Trophoblast cell (in vitro differentiated cells and primary cell): Measurements from ENCODE around the gene TRMT1.

Experiments used
- DNase-seq, 2 donors: peaks; one replicate each; pipeline ENCODE4 v3.0.0-alpha.2; 2016
- H2AFZ ChIP-seq: 2 replicates; pipeline ENCODE4 v1.6.1; 2013; ENCODE audit warnings: low read length, moderate library complexity, mild to moderate bottlenecking; ENCODE audit not compliant: insufficient read depth, poor library complexity
- H2AK5ac ChIP-seq: 2 replicates; pipeline ENCODE4 v1.6.1; 2013; ENCODE audit warnings: mild to moderate bottlenecking, low read length
- H2BK120ac ChIP-seq: 2 replicates; pipeline ENCODE4 v1.6.1; 2013; ENCODE audit warnings: low read length, mild to moderate bottlenecking, moderate library complexity; ENCODE audit not compliant: insufficient read depth, poor library complexity
- H2BK12ac ChIP-seq: 2 replicates; pipeline ENCODE4 v1.6.1; 2013; ENCODE audit warnings: mild to moderate bottlenecking, low read length, moderate library complexity
- H2BK5ac ChIP-seq: 2 replicates; pipeline ENCODE4 v1.6.1; 2013; ENCODE audit warnings: low read length, low read depth, moderate library complexity, mild to moderate bottlenecking; ENCODE audit not compliant: poor library complexity
- H3K14ac ChIP-seq: 2 replicates; pipeline ENCODE4 v1.6.1; 2013; ENCODE audit warnings: mild to moderate bottlenecking, low read length
- H3K18ac ChIP-seq: 2 replicates; pipeline ENCODE4 v1.6.1; 2013; ENCODE audit warnings: mild to moderate bottlenecking, low read length
- H3K23ac ChIP-seq: 2 replicates; pipeline ENCODE4 v1.6.1; 2013; ENCODE audit warnings: low read length
- H3K27ac ChIP-seq: 2 replicates; pipeline ENCODE4 v1.5.1; 2013; ENCODE audit warnings: low read depth, mild to moderate bottlenecking, inconsistent platforms, low read length, moderate library complexity
- H3K27me3 ChIP-seq: 2 replicates; pipeline ENCODE4 v1.6.1; 2013; ENCODE audit warnings: inconsistent platforms, mild to moderate bottlenecking, low read length, moderate library complexity; ENCODE audit not compliant: insufficient read depth
- H3K36me3 ChIP-seq, 2 experiments: 1 replicate in 1 of 2; 2 replicates in 1 of 2; pipeline ENCODE4 v1.6.1; 2013; ENCODE audit warnings: low read length in 2 of 2, mild to moderate bottlenecking in 2 of 2, moderate library complexity in 1 of 2; ENCODE audit not compliant: insufficient read depth in 2 of 2, control insufficient read depth in 1 of 2
- H3K4ac ChIP-seq: 2 replicates; pipeline ENCODE4 v1.6.1; 2013; ENCODE audit warnings: low read depth, mild to moderate bottlenecking, low read length, moderate library complexity
- H3K4me1 ChIP-seq, 2 experiments: 1 replicate in 1 of 2; 2 replicates in 1 of 2; pipeline ENCODE4 v1.6.1; 2013; ENCODE audit warnings: low read length in 2 of 2, mild to moderate bottlenecking in 2 of 2, moderate library complexity in 1 of 2; ENCODE audit not compliant: insufficient read depth in 2 of 2, control insufficient read depth in 1 of 2
- H3K4me2 ChIP-seq: 2 replicates; pipeline ENCODE4 v1.6.1; 2013; ENCODE audit warnings: inconsistent platforms, mild to moderate bottlenecking, low read length, moderate library complexity
- H3K4me3 ChIP-seq: 2 replicates; pipeline ENCODE4 v1.5.1; 2013; ENCODE audit warnings: mild to moderate bottlenecking, low read depth, low read length, inconsistent platforms
- H3K79me1 ChIP-seq: one replicate; pipeline ENCODE4 v1.6.1; 2013; ENCODE audit warnings: low read length
- H3K79me2 ChIP-seq: 2 replicates; pipeline ENCODE4 v1.6.1; 2013; ENCODE audit warnings: low read length, mild to moderate bottlenecking; ENCODE audit not compliant: control insufficient read depth, insufficient read depth, poor library complexity
- H3K9ac ChIP-seq: 2 replicates; pipeline ENCODE4 v1.6.1; 2013; ENCODE audit warnings: mild to moderate bottlenecking, low read length
- H3K9me3 ChIP-seq: 2 replicates; pipeline ENCODE4 v1.6.1; 2013; ENCODE audit warnings: low read depth, mild to moderate bottlenecking, control low read depth, inconsistent platforms, low read length; ENCODE audit not compliant: insufficient read depth
- H4K12ac ChIP-seq: 2 replicates; pipeline ENCODE4 v1.6.1; 2013; ENCODE audit warnings: low read depth, mild to moderate bottlenecking, low read length, moderate library complexity
- H4K8ac ChIP-seq: 2 replicates; pipeline ENCODE4 v1.6.1; 2013; ENCODE audit warnings: low read depth, mild to moderate bottlenecking, low read length, moderate library complexity
- H4K91ac ChIP-seq: one replicate; pipeline ENCODE4 v1.6.1; 2013; ENCODE audit warnings: low read depth, mild to moderate bottlenecking, low read length, moderate library complexity
- WGBS: extraction: QIAGEN DNeasy Blood & Tissue Kit; methylation state at CpG from one replicate; pipeline ENCODE4 v1.1.7; 2013; ENCODE audit warnings: missing lambda C conversion rate; ENCODE audit not compliant: insufficient read length, insufficient coverage; ENCODE audit errors: extremely low coverage; 5-methylcytosine and 5-hydroxymethylcytosine counted together

Gene TRMT1

DNA sequence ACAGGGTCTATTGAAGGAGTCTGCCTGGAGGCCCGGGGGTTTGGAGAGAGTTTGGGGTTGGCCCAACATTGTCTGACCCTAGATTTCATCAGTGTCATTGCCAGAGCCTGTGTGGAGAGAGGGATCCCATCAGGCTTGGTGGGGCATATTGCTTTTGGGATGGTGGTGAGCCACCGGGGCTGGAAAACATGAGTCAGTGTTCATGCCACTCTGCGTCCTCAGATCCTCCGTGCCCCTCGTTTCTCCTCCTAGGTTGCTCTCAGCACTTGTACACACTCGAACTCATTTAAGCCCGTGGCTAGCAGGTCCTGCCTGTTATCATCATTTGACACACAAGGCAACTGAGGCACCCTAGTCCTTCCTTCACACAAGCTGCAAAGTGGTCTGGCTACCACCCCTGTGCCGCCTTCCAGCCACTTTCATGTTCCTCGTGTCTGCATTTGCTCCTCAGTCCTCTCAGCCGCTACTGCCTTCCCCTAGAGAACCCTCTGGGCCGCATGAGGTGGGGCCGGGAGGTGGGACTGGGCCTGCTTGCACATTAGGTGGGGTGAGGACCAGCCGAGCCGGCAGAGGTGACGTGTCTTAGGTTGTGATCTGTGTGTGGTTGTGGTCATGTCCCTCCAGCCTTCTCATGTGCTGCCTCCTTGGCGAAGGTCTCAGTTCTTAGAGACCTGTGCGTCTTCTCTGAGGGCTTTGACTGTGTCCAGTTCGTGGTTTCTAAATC, 5.2 kb upstream of the TRMT1 start:
- H3K4me1 ChIP-seq, result peaks cover 12 to 20% of the 10 kb centered on the region in 2 experiments
- WGBS, result no CpG with 5 or more reads among the region's 18 CpGs

DNA sequence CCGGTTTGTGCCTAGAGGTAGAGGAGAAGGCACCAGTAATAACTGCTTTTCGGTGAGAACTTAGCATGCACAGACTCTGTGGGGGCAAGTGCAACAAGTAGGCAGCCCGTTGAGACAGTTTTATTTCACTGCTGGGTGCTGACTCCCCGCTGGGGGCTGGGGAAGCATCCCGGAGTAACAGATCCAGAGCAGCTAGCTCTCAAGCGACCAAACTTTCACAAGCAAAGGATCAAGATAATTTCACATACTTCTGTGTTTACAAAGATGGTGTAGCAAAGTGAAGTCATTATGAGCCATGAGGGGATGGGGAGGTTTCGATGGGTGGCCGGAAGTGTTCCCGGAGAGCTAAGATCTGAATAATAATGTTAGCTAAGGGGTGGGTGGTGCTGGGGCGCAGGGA, 4.3 kb upstream of the TRMT1 start:
- no peak overlapping the region for H3K4me3 ChIP-seq
- no peak overlapping the region for H2AK5ac ChIP-seq
- H3K4ac ChIP-seq, result peak overlapping the region; percentile 88
- peaks cover 11% of the 10 kb centered on the region for H3K79me1 ChIP-seq
- H3K79me2 ChIP-seq, result peaks cover 44% of the 10 kb centered on the region
- no peak overlapping the region for H3K14ac ChIP-seq
- H3K9me3 ChIP-seq, result no peaks in the 10 kb centered on the region
- no peak overlapping the region for H2AFZ ChIP-seq
- DNase-seq, result no peak
- no peak overlapping the region for H3K27ac ChIP-seq
- peak overlapping the region; percentile 22 for H3K23ac ChIP-seq
- no peak overlapping the region for H4K12ac ChIP-seq
- H3K4me1 ChIP-seq, result peaks cover 14 to 21% of the 10 kb centered on the region in 2 experiments
- H3K9ac ChIP-seq, result no peak overlapping the region
- H3K4me2 ChIP-seq, result no peak overlapping the region
- H2BK120ac ChIP-seq, result no peak overlapping the region
- no peak overlapping the region for H4K8ac ChIP-seq
- peaks cover 24 to 26% of the 10 kb centered on the region in 2 experiments for H3K36me3 ChIP-seq
- H4K91ac ChIP-seq, result no peak overlapping the region
- WGBS, result no CpG with 5 or more reads among the region's 10 CpGs
- no peak overlapping the region for H2BK12ac ChIP-seq
- no peak overlapping the region for H3K18ac ChIP-seq
- no peaks in the 10 kb centered on the region for H3K27me3 ChIP-seq
- no peak overlapping the region for H2BK5ac ChIP-seq

More for the DNA sequence above, 5.2 kb upstream of the TRMT1 start:
- H2AFZ ChIP-seq, result no peak overlapping the region
- no peak overlapping the region for H2BK120ac ChIP-seq
- no peaks in the 10 kb centered on the region for H3K27me3 ChIP-seq
- DNase-seq, result no peak
- H3K18ac ChIP-seq, result no peak overlapping the region
- H2BK5ac ChIP-seq, result no peak overlapping the region
- H3K23ac ChIP-seq, result no peak overlapping the region
- peaks cover 44% of the 10 kb centered on the region for H3K79me2 ChIP-seq
- no peak overlapping the region for H3K4me3 ChIP-seq
- H2BK12ac ChIP-seq, result no peak overlapping the region
- H3K4me2 ChIP-seq, result no peak overlapping the region
- H3K27ac ChIP-seq, result no peak overlapping the region
- no peak overlapping the region for H3K14ac ChIP-seq
- no peak overlapping the region for H4K8ac ChIP-seq
- no peak overlapping the region for H2AK5ac ChIP-seq
- no peak overlapping the region for H4K12ac ChIP-seq
- no peak overlapping the region for H4K91ac ChIP-seq
- peaks cover 30 to 31% of the 10 kb centered on the region in 2 experiments for H3K36me3 ChIP-seq
- peaks cover 10% of the 10 kb centered on the region for H3K79me1 ChIP-seq
- H3K4ac ChIP-seq, result peak overlapping the region; percentile 87
- no peaks in the 10 kb centered on the region for H3K9me3 ChIP-seq
- no peak overlapping the region for H3K9ac ChIP-seq

DNA sequence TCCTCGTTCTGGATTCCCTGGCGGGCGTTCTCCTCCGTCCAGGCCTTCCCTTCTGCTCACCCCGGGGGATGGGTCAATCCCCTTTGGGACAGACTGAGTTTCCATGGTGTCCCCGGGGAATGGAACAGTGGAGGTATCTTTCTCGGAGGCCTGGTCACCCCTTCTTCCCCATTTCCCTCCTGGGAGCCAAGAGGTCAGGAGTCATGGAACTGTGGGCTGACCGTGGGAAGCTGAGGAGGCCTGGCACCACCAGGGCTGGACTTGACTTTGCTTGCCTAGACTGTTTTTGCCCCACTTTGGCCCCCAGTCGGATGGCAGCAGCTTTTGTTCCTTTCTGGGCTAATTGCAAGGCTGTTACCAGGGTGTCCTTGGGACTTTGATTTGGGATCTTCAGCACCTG, 3.5 kb upstream of the TRMT1 start:
- Histone ChIP-seq H3K23ac (no peak overlapping the region), H2BK5ac (no peak overlapping the region), H4K8ac (no peak overlapping the region), H2AFZ (no peak overlapping the region), H3K4me2 (peak overlapping the region; percentile 95), H4K12ac (no peak overlapping the region), H3K79me2 (peaks cover 44% of the 10 kb centered on the region), H2BK12ac (no peak overlapping the region), H3K4me3 (no peak overlapping the region), H3K18ac (no peak overlapping the region), H3K79me1 (peaks cover 11% of the 10 kb centered on the region), H3K4ac (peak overlapping the region; percentile 88), H2BK120ac (no peak overlapping the region), H2AK5ac (no peak overlapping the region), H3K4me1 (peaks cover 18 to 26% of the 10 kb centered on the region in 2 experiments), H4K91ac (no peak overlapping the region), H3K9ac (no peak overlapping the region), H3K9me3 (no peaks in the 10 kb centered on the region), H3K27me3 (no peaks in the 10 kb centered on the region), H3K36me3 (peaks cover 25 to 26% of the 10 kb centered on the region in 2 experiments), H3K27ac (no peak overlapping the region), H3K14ac (no peak overlapping the region)
- WGBS, result no CpG with 5 or more reads among the region's 9 CpGs
- no peak for DNase-seq

DNA sequence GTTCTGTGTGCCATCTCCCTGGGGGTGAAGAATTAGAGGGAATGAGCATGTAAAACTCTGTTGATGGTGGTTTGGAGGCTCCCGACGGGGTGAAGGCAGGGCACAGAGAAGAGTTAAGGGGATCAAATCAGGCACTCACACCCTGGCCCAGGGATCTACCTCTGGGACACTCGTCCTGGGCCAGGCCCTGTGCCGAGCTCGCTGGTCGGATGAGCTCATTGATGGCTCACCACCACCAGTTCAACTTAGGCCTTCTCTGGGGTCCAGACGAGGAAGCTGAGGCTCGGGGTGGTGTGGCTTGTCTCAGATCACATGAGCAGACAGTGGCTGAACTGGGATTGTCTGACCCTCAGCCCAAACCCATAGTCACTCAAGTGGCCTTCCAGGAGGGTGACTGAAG, 3.1 kb upstream of the TRMT1 start:
- Histone ChIP-seq H3K9ac (no peak overlapping the region), H4K12ac (no peak overlapping the region), H3K14ac (no peak overlapping the region), H3K18ac (no peak overlapping the region), H4K8ac (no peak overlapping the region), H2BK12ac (no peak overlapping the region), H3K79me2 (peaks cover 44% of the 10 kb centered on the region), H2BK120ac (no peak overlapping the region), H3K36me3 (peaks cover 24 to 26% of the 10 kb centered on the region in 2 experiments), H3K23ac (no peak overlapping the region), H3K9me3 (no peaks in the 10 kb centered on the region), H3K4me3 (no peak overlapping the region), H3K27ac (no peak overlapping the region), H3K4me1 (peaks cover 18 to 26% of the 10 kb centered on the region in 2 experiments), H3K4ac (peak overlapping the region; percentile 88), H3K4me2 (peak overlapping the region; percentile 95), H3K27me3 (no peaks in the 10 kb centered on the region), H2BK5ac (no peak overlapping the region), H3K79me1 (peaks cover 11% of the 10 kb centered on the region), H2AK5ac (no peak overlapping the region), H4K91ac (no peak overlapping the region), H2AFZ (no peak overlapping the region)
- no CpG with 5 or more reads among the region's 8 CpGs for WGBS
- DNase-seq, result no peak
